ENCODE results near the gene TPP1.

The TPP1 gene

DNA sequence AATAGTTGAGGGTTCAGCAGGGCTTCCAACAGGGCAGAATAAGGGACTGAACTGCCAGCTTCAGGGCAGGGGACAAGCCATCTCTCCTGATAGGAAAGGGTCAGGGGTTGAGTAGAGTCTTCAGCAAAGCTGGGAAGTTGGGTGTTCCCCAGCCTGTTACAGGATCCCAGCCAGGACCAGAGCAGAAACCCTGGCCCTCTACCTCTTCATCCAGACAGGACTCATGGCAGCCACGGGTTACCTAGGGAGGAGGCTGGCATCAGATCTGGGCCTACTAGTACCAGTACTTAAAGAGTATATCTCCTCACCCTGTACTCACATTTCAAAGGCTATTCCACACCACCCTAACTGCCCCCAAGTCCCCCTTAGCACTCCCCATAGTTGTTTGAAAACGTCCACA, 4.8 kb downstream of the TPP1 start:
- H3K27ac ChIP-seq: no peak overlapping the region
- TF ChIP-seq, protein P1, sequence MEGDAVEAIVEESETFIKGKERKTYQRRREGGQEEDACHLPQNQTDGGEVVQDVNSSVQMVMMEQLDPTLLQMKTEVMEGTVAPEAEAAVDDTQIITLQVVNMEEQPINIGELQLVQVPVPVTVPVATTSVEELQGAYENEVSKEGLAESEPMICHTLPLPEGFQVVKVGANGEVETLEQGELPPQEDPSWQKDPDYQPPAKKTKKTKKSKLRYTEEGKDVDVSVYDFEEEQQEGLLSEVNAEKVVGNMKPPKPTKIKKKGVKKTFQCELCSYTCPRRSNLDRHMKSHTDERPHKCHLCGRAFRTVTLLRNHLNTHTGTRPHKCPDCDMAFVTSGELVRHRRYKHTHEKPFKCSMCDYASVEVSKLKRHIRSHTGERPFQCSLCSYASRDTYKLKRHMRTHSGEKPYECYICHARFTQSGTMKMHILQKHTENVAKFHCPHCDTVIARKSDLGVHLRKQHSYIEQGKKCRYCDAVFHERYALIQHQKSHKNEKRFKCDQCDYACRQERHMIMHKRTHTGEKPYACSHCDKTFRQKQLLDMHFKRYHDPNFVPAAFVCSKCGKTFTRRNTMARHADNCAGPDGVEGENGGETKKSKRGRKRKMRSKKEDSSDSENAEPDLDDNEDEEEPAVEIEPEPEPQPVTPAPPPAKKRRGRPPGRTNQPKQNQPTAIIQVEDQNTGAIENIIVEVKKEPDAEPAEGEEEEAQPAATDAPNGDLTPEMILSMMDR (IDR thresholded peaks at IDR 0.05): no peak
- no peak for TF ChIP-seq ZFX (IDR thresholded peaks at IDR 0.05; ENCODE audit: borderline replicate concordance)

DNA sequence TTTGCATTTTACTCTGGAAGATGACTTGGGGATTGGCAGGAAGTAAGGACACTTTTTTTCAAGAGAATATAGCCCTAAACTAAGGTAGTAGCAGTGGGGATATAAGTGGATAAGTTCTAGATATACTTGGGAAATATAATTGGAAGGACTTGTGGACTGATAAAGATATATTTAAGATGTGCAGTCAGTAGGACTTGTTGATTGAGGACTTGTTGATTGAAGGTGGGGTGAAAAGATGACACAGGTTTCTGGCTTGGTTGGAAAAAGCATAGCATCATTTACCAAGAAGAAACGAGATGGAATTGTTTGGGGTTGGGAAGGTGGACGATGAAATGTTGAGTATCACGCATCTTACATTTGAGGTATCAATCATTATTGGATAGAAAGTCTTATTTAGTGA, 5.7 kb downstream of the TPP1 start:
- H3K27ac ChIP-seq: peak overlapping the region; percentile 98
- TF ChIP-seq, protein P1 (IDR thresholded peaks at IDR 0.05): no peak
- TF ChIP-seq ZFX (IDR thresholded peaks at IDR 0.05; ENCODE audit: borderline replicate concordance): no peak

- H3K27ac ChIP-seq: peak within 1 kb of the TSS; percentile 98
- TF ChIP-seq, protein P1 (IDR thresholded peaks at IDR 0.05): peak; percentile 71
- no peak for TF ChIP-seq ZFX (IDR thresholded peaks at IDR 0.05; ENCODE audit: borderline replicate concordance)
Observed at GRCh38 chr11:6612213-6613041, 6.8 kb downstream of the TPP1 start, which contains the start of gene TAF10. Gene TAF10 (minus strand): TSS chr11:6612216. CDS start chr11:6612189, 27 bp downstream.

- TF ChIP-seq, protein P1 (IDR thresholded peaks at IDR 0.05): no peak
- TF ChIP-seq ZFX (IDR thresholded peaks at IDR 0.05; ENCODE audit: borderline replicate concordance): no peak
- peak overlapping the region; percentile 98 for H3K27ac ChIP-seq
Observed at GRCh38 chr11:6611963-6612212, 7.3 kb downstream of the TPP1 start.

DNA sequence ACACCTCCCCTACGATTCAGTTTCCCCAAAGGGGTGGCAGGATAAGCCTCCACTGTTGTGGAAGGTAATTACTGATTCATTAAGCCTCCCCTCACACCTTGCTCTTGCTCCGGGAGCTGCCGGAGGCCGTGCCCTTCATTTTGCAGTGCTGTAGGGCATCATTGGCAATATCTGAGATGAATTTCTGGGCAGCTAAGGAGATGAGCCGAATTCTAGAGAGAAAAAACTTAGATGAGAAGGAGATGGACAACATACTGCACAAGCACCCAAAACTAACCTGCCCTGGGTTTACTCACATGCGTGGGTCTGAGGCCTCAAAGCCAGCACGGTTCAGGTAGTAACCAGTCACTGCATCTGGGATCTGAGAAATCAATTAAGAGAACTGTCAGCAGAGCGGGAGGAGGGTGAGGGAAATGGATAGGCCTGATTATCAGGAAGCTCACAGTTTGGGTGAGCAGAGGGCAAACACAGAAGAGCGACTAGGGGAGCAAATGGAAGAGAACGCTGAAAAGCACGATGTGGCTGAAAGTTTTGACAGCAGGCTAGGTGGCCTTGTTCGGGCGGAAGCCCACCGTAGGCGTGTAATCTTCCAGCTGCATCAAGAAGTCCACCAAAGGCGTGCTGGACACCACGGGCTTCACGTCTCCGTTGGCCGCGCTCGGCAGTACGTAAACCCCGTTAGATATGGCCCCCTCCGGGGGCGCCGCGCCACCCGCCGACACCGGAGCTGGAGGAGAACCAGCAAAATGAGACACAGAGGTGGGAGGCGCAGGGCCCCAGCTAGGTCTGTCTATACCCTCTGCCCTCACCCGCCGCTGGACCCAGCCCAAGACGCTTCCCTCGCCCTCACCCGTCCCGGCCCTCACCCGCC, 7.9 kb downstream of the TPP1 start:
- no peak for TF ChIP-seq ZFX (IDR thresholded peaks at IDR 0.05; ENCODE audit: borderline replicate concordance)
- TF ChIP-seq, protein P1 (IDR thresholded peaks at IDR 0.05): no peak
- H3K27ac ChIP-seq: peak overlapping the region; percentile 98

GRCh38 chr11:6610591-6610990, 8.6 kb downstream of the TPP1 start:
- no peak for TF ChIP-seq ZFX (IDR thresholded peaks at IDR 0.05; ENCODE audit: borderline replicate concordance)
- TF ChIP-seq, protein P1 (IDR thresholded peaks at IDR 0.05): no peak
- H3K27ac ChIP-seq: peak overlapping the region; percentile 98

Measured in 22Rv1 (cell line).